ENCODE measurements around the gene TBX19.

DNA sequence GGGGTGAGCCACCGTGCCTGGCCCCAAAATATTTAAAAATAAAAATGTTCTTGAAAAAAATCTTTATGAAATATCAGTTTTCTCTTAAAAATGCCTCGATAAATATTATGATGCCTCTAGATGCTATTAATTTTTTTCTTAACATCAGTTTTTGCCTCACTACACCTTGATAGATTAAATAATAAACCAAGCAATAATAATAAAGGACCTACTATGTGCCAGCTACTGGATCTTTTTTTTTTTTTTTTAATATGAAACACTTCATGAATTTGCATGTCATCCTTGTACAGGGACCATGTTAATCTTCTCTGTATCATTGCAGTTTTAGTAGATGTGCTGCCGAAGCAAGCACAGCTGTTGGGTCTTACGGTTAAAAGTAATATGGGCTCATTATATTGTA lies 17.5 kb upstream of the TBX19 start:
- TF ChIP-seq, protein P1, sequence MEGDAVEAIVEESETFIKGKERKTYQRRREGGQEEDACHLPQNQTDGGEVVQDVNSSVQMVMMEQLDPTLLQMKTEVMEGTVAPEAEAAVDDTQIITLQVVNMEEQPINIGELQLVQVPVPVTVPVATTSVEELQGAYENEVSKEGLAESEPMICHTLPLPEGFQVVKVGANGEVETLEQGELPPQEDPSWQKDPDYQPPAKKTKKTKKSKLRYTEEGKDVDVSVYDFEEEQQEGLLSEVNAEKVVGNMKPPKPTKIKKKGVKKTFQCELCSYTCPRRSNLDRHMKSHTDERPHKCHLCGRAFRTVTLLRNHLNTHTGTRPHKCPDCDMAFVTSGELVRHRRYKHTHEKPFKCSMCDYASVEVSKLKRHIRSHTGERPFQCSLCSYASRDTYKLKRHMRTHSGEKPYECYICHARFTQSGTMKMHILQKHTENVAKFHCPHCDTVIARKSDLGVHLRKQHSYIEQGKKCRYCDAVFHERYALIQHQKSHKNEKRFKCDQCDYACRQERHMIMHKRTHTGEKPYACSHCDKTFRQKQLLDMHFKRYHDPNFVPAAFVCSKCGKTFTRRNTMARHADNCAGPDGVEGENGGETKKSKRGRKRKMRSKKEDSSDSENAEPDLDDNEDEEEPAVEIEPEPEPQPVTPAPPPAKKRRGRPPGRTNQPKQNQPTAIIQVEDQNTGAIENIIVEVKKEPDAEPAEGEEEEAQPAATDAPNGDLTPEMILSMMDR (conservative IDR thresholded peaks at IDR 0.05; ENCODE audit: low read length), result no peak
- TF ChIP-seq EZH2phosphoT487 (IDR thresholded peaks at IDR 0.05; ENCODE audit: borderline replicate concordance, low read depth, low read length), result no peak
